Middle frontal gyrus (tissue), 1 donor: ENCODE data around the gene B3GNT9.

Experiments used
- DNase-seq: peaks from one replicate; pipeline ENCODE4 v3.0.0-alpha.2; 2015; ENCODE audit warnings: low spot score; ENCODE audit errors: extremely low spot score

Gene B3GNT9

GRCh38 chr16:67150833-67151396 lies at the start of gene B3GNT9:
TSS of gene B3GNT9 (minus strand) at chr16:67150998. CDS start at chr16:67150485, 513 bp downstream.
- DNase-seq, result no peak

GRCh38 chr16:67200491-67200890 lies 49.7 kb upstream of the B3GNT9 start:
- DNase-seq, result no peak

- DNase-seq, result no peak
Measured at GRCh38 chr16:67199808-67200198, 49.0 kb upstream of the B3GNT9 start.

- DNase-seq, result no peak
Measured at GRCh38 chr16:67199011-67199807, 48.4 kb upstream of the B3GNT9 start, which contains the start of gene ELMO3. TSS of gene ELMO3 (plus strand) at chr16:67199131. CDS start at chr16:67199327, 196 bp downstream.

GRCh38 chr16:67198238-67198734 lies 47.5 kb upstream of the B3GNT9 start:
- peak; percentile 39 for DNase-seq

GRCh38 chr16:67197704-67198103 lies 46.9 kb upstream of the B3GNT9 start:
- DNase-seq, result no peak

- DNase-seq, result no peak
Measured at GRCh38 chr16:67196881-67197280, 46.1 kb upstream of the B3GNT9 start.

- no peak for DNase-seq
Measured at GRCh38 chr16:67195676-67196075, 44.9 kb upstream of the B3GNT9 start.

- no peak for DNase-seq
Measured at GRCh38 chr16:67194260-67194659, 43.5 kb upstream of the B3GNT9 start.

GRCh38 chr16:67193536-67193935 lies 42.7 kb upstream of the B3GNT9 start:
- no peak for DNase-seq

GRCh38 chr16:67192781-67193361 lies 42.1 kb upstream of the B3GNT9 start:
- DNase-seq, result no peak

- peak; percentile 90 for DNase-seq
Measured at GRCh38 chr16:67191995-67192681, 41.3 kb upstream of the B3GNT9 start, which contains the start of gene E2F4. TSS of gene E2F4 (plus strand) at chr16:67192155. CDS start at chr16:67192228, 73 bp downstream.

- no peak for DNase-seq
Measured at GRCh38 chr16:67191411-67191994, 40.7 kb upstream of the B3GNT9 start.

GRCh38 chr16:67190448-67191399 lies 39.9 kb upstream of the B3GNT9 start:
- no peak for DNase-seq

GRCh38 chr16:67190041-67190440 lies 39.2 kb upstream of the B3GNT9 start, which contains the start of gene EXOC3L1:
TSS of gene EXOC3L1 (minus strand) at chr16:67190136. CDS start at chr16:67189676, 460 bp downstream.
- no peak for DNase-seq

GRCh38 chr16:67188798-67189197 lies 38.0 kb upstream of the B3GNT9 start:
- no peak for DNase-seq

- no peak for DNase-seq
Measured at GRCh38 chr16:67188323-67188722, 37.5 kb upstream of the B3GNT9 start.

GRCh38 chr16:67187175-67187890 lies 36.5 kb upstream of the B3GNT9 start:
- DNase-seq, result no peak

- DNase-seq, result no peak
Measured at GRCh38 chr16:67186550-67186950, 35.8 kb upstream of the B3GNT9 start.
